ENCODE data around the gene ATP2C1.

ATP2C1 gene

GRCh38 chr3:130906374-130906995 is 12.6 kb downstream of the ATP2C1 start:
- H3K4me3 Mint-ChIP-seq, result no peak overlapping the region
- H3K27ac Mint-ChIP-seq, result no peak overlapping the region
- H3K4me1 Mint-ChIP-seq, result peaks cover 30 to 48% of the 10 kb centered on the region in 2 donors
- peaks cover 5 to 10% of the 10 kb centered on the region in 2 donors for H3K36me3 Mint-ChIP-seq
- no peaks in the 10 kb centered on the region for H3K27me3 Mint-ChIP-seq
- DNase-seq (no peak), ATAC-seq (replicated peaks) (no peak)
- H3K9me3 Mint-ChIP-seq, result peaks cover 0 to 2% of the 10 kb centered on the region in 2 donors

DNA sequence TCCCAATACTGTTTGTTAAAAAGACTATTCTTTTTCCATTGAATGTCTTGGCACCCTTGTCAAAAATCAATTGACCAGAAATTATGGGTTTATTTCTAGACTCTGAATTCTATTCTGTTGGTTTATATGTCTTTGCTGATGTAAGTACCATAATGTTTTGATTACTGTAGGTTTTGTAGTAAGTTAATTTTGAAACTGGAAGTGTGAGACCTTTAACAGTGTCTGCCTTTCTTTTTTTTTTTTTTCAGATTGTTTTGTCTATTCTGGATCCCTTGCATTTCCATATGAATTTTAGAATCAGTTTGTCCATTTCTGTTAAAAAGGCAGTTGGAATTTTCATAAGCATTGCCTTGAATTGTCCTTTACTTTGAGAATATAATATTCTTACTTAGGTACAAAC is 13.6 kb downstream of the ATP2C1 start:
- no peak overlapping the region for H3K27ac Mint-ChIP-seq
- DNase-seq, result no peak

DNA sequence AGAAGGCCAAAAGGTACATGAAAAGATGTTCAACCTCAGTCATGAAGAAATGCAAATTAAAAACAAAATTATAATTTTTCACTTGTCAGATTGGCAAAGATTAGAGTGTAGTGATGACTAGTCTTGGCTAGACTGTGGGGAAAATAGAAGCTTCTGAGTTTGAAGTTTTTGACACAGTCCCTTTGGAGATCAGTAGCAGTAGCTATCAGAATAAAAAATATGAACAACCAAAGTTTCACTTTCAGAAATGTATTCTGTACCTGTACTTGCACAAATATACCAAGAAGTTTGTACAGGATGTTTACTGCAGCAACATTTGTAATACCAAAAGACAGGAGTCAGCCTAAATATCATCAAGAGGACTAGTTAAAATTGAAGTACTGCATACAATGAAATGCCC is 14.1 kb downstream of the ATP2C1 start:
- no peak overlapping the region for H3K27ac Mint-ChIP-seq
- H3K4me3 Mint-ChIP-seq, result peak overlapping the region in 1 of 2 donors; percentile 25
- DNase-seq (no peak), ATAC-seq (replicated peaks) (peak; percentile 46 to 81)
- H3K9me3 Mint-ChIP-seq, result peaks cover 0 to 2% of the 10 kb centered on the region in 2 donors
- peaks cover 25 to 42% of the 10 kb centered on the region in 2 donors for H3K4me1 Mint-ChIP-seq
- peaks cover 4 to 11% of the 10 kb centered on the region in 2 donors for H3K36me3 Mint-ChIP-seq
- no peaks in the 10 kb centered on the region for H3K27me3 Mint-ChIP-seq

More for the DNA sequence above, 13.6 kb downstream of the ATP2C1 start:
- ATAC-seq (replicated peaks), result peak; percentile 38 to 67
- Mint-ChIP-seq H3K27me3 (no peaks in the 10 kb centered on the region), H3K36me3 (peaks cover 6 to 11% of the 10 kb centered on the region in 2 donors), H3K4me1 (peaks cover 26 to 42% of the 10 kb centered on the region in 2 donors), H3K4me3 (no peak overlapping the region), H3K9me3 (peaks cover 0 to 2% of the 10 kb centered on the region in 2 donors)

DNA sequence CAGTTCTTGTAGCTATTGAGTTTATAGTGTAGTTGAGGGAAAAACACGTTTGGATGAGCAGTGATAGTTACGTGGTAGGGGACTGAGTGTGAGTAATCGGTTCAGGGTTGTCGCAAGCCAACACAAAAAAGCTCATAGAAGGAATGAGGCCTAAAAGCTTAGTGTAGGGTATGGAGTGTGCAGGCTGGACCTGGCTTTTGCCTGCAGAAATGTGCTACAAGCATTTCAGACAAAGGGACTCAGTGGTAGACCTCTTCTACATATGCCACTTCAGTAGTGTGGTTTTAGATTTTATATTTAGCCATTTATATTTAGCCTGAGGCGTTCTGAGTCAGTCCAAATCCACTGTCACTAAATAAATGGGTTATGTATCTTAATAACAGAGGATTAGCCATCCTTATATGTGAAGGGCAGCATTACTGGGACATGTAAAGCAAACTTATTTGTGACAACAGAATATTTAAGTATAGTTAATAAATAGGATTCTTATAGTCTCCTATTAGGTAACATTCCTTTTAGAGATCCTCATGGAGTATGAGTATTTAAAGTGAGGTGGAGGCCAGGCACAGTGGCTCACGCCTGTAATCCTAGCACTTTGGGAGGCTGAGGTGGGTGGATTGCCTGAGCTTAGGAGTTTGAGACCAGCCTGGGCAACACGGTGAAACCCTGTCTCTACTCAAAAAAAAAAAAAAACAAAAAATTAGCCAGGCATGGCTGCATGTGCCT is 21.8 kb downstream of the ATP2C1 start:
- Mint-ChIP-seq H3K4me1 (peaks cover 28 to 44% of the 10 kb centered on the region in 2 donors), H3K9me3 (peaks cover 2 to 6% of the 10 kb centered on the region in 2 donors), H3K4me3 (no peak overlapping the region), H3K36me3 (peaks cover 6 to 32% of the 10 kb centered on the region in 2 donors), H3K27me3 (no peaks in the 10 kb centered on the region), H3K27ac (no peak overlapping the region)
- ATAC-seq (replicated peaks) (peak in 1 of 2 donors; percentile 65), DNase-seq (no peak)

GRCh38 chr3:130916507-130917167 is 22.8 kb downstream of the ATP2C1 start:
- peaks cover 28 to 45% of the 10 kb centered on the region in 2 donors for H3K4me1 Mint-ChIP-seq
- peak overlapping the region; percentile 41 to 55 for H3K4me3 Mint-ChIP-seq
- no peaks in the 10 kb centered on the region for H3K27me3 Mint-ChIP-seq
- H3K27ac Mint-ChIP-seq, result peak overlapping the region; percentile 70
- peaks cover 2 to 28% of the 10 kb centered on the region in 2 donors for H3K36me3 Mint-ChIP-seq
- peaks cover 0 to 6% of the 10 kb centered on the region in 2 donors for H3K9me3 Mint-ChIP-seq
- ATAC-seq (replicated peaks) (peak; percentile 81 to 91), DNase-seq (no peak)

DNA sequence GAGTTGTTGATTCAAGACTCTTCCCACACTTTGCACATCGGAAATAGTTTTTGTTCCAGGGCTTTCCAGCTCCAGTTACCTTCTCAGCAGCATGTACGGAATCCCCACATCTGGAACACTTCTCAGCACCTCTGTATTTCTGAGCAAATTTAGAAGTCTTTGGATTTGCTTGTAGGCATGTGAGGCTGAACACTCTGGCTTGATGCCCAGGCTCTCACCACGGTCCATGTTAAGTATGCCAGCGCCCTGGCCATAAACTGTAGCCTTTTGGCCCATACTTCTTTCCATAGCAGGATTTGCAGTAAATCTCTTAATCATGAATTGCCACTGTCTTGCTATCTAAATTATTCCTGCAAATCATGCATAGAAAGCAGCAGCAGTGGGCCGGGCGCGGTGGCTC is 24.4 kb downstream of the ATP2C1 start:
- Mint-ChIP-seq H3K9me3 (peaks cover 0 to 6% of the 10 kb centered on the region in 2 donors), H3K4me1 (peaks cover 34 to 55% of the 10 kb centered on the region in 2 donors), H3K27me3 (no peaks in the 10 kb centered on the region), H3K36me3 (peaks cover 5 to 28% of the 10 kb centered on the region in 2 donors), H3K4me3 (no peak overlapping the region), H3K27ac (no peak overlapping the region)
- ATAC-seq (replicated peaks) (no peak), DNase-seq (no peak)

GRCh38 chr3:130925628-130926027 is 31.7 kb downstream of the ATP2C1 start:
- peak; percentile 90 to 91 for ATAC-seq (replicated peaks)
- peak overlapping the region; percentile 62 for H3K27ac Mint-ChIP-seq

DNA sequence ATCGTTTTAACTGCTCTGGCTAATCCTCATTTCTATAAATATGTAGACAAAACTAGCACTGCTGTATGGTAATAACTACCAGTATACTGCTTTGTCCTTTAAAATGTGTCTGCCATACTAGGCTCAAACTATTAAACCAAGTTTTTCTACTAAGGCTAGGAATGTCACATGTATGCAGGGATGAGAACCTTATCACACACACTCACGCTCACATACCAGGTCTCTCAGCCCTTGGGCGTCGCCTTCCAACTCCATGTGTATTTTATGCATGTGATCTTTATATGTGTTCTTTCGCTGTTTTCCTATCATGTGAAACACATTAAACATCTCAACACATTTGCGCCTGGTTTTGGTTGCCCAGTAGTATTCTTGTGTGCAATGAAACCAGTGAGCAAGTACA is 32.6 kb downstream of the ATP2C1 start:
- peaks cover 36 to 61% of the 10 kb centered on the region in 2 donors for H3K4me1 Mint-ChIP-seq

More at GRCh38 chr3:130925628-130926027, 31.7 kb downstream of the ATP2C1 start:
- Mint-ChIP-seq H3K27me3 (no peaks in the 10 kb centered on the region), H3K36me3 (peaks cover 17 to 29% of the 10 kb centered on the region in 2 donors), H3K4me1 (peaks cover 36 to 61% of the 10 kb centered on the region in 2 donors), H3K4me3 (peak overlapping the region; percentile 7 to 30), H3K9me3 (peaks cover 0 to 4% of the 10 kb centered on the region in 2 donors)
- DNase-seq, result peak; percentile 75

DNA sequence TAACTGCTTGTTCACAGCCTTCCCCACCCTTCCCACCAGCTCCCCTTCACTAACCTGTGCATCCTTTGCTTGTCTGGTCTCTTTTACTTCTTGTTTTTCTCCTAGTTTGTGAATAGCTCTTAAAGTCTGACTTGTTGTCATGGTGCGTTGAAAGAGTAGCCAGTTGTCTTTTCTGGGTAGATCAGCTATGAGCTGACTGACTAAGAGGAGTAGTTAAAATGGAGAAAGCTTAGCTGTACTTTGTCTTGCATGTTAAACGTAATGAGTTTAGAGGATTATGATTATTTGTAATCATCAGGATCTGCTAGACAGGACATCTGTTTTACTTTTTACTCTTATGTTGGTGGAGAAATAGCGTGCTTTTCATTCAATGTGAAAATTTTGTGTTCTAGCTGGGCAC is 35.9 kb downstream of the ATP2C1 start:
- no peaks in the 10 kb centered on the region for H3K27me3 Mint-ChIP-seq
- peaks cover 12 to 28% of the 10 kb centered on the region in 2 donors for H3K36me3 Mint-ChIP-seq
- no peaks in the 10 kb centered on the region for H3K9me3 Mint-ChIP-seq
- no peak overlapping the region for H3K27ac Mint-ChIP-seq
- DNase-seq (no peak), ATAC-seq (replicated peaks) (no peak)
- H3K4me3 Mint-ChIP-seq, result no peak overlapping the region
- peaks cover 26 to 51% of the 10 kb centered on the region in 2 donors for H3K4me1 Mint-ChIP-seq

More for the DNA sequence above, 32.6 kb downstream of the ATP2C1 start:
- ATAC-seq (replicated peaks), result no peak
- no peak overlapping the region for H3K4me3 Mint-ChIP-seq
- H3K27ac Mint-ChIP-seq, result no peak overlapping the region
- H3K9me3 Mint-ChIP-seq, result peaks cover 0 to 4% of the 10 kb centered on the region in 2 donors
- H3K27me3 Mint-ChIP-seq, result no peaks in the 10 kb centered on the region
- no peak for DNase-seq
- peaks cover 17 to 30% of the 10 kb centered on the region in 2 donors for H3K36me3 Mint-ChIP-seq

DNA sequence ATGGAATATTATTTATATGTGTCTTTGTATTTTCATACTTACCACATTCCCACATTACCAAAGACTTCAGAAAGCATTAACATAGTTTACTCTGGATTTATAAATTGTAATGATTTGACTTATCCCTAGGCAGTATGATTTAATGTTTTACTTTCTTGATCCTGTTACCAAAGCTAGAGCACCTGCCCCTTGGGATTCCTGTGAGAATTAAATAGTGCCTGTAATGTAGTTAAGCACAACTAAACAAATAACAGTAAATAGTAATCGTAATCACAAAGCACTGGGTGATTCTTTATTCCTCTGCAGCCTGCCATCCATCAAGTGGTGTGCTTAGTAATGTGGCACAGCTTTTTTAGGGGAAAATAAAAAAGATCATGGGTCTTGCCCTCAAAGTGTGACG is 39.1 kb downstream of the ATP2C1 start:
- H3K27me3 Mint-ChIP-seq, result no peaks in the 10 kb centered on the region
- ATAC-seq (replicated peaks) (no peak), DNase-seq (no peak)
- no peak overlapping the region for H3K4me3 Mint-ChIP-seq
- peaks cover 5 to 20% of the 10 kb centered on the region in 2 donors for H3K4me1 Mint-ChIP-seq
- no peak overlapping the region for H3K27ac Mint-ChIP-seq
- H3K36me3 Mint-ChIP-seq, result peaks cover 6 to 17% of the 10 kb centered on the region in 2 donors
- H3K9me3 Mint-ChIP-seq, result no peaks in the 10 kb centered on the region

- Mint-ChIP-seq H3K27me3 (no peaks in the 10 kb centered on the region), H3K4me3 (no peak overlapping the region), H3K36me3 (peaks cover 6 to 17% of the 10 kb centered on the region in 2 donors), H3K9me3 (no peaks in the 10 kb centered on the region), H3K4me1 (peaks cover 4 to 18% of the 10 kb centered on the region in 2 donors), H3K27ac (no peak overlapping the region)
- DNase-seq, result no peak
- no peak for ATAC-seq (replicated peaks)
Observed at GRCh38 chr3:130933801-130934345, 40.0 kb downstream of the ATP2C1 start.

DNA sequence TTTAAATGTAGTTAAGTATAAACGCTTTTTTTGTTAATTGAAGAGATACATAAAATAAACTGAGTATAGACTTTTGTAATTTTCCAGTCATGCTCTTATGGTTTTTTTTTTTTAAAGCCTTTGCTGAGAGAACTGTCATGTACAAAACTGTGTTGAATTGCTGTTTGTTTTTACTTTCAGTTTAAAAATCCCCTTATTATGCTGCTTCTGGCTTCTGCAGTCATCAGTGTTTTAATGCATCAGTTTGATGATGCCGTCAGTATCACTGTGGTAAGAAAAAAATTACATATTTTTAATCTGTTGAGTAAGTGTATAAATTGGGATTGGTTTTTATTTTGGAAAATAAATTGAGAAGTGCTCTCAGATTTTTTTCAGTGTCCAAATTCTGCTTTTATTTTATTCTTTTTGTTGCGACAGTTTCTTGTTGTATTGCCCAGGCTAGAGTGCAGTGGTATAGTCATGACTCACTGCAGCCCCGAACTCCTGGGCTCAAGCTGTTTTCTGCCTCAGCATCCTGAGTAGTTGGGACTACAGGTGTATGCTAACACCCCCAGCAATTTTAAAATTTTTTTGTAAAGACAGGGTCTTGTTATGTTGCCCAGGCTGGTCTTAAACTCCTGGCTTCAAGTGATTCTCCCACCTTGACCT is 40.7 kb downstream of the ATP2C1 start:
- Mint-ChIP-seq H3K4me3 (no peak overlapping the region), H3K36me3 (peaks cover 6 to 22% of the 10 kb centered on the region in 2 donors), H3K9me3 (no peaks in the 10 kb centered on the region), H3K27ac (no peak overlapping the region), H3K27me3 (no peaks in the 10 kb centered on the region), H3K4me1 (peaks cover 4 to 16% of the 10 kb centered on the region in 2 donors)
- ATAC-seq (replicated peaks) (no peak), DNase-seq (no peak)

DNA sequence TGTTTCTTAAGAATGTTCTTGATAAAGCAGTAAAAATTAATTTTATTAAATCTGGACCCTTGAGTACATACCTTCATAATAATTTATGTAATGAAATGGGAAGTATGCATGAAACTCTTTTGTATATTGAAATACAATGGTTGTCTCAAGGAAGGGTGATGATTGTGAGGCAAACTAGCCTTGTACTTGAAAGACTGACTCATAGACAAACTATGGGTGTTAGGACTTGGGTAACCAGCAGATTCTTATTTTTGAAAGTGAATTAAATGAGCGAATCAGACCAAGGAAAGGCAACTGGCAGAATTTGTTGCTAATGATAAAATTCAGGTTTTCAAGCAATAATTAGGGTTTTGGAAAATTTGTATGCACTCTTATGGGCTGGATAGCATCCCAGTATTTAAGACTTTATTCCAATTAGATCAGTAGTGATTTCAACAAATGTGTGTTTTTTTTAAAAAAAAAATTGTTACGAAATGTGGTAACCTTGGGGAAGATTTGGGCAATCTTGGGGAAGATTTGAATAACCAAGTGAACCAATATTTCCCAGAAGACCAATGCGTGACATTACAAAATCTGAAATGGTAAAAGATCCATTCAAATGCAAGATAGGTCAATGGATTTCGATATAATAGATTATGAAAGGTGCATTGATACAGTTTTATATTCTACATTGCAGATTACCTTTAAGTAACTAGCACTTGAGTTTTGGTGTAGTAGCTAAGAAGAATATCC is 42.0 kb downstream of the ATP2C1 start:
- no peak for ATAC-seq (replicated peaks)
- peaks cover 5 to 29% of the 10 kb centered on the region in 2 donors for H3K36me3 Mint-ChIP-seq

More for the DNA sequence above, 42.0 kb downstream of the ATP2C1 start:
- Mint-ChIP-seq H3K9me3 (no peaks in the 10 kb centered on the region), H3K27ac (no peak overlapping the region), H3K4me3 (no peak overlapping the region), H3K4me1 (peaks cover 2 to 10% of the 10 kb centered on the region in 2 donors), H3K27me3 (no peaks in the 10 kb centered on the region)
- no peak for DNase-seq
